ENCODE data around the gene ELP5.
A peak's percentile ranks its signal among the peaks of the same experiment; 100 is the strongest.

The ELP5 gene

DNA sequence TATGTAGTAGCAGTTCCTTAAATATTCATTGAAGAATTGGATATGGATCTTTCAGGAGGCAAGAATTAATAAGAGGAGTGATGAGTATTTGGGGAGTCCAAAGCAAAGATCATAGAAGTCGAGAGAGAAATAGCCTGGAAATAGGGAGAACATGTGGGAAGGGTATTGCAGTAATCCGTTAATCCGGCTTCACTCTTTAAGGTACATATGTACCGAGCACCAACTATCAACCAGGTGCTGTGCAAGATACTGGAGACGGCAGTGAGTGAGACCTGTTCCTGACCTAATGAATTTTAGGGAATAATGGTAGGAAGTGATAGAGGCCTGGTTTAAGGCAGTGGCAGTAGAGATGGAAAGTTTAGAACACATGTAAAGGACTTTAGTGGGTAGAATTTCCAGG is 1.1 kb downstream of the ELP5 start (continued):
- TF ChIP-seq, protein P1, sequence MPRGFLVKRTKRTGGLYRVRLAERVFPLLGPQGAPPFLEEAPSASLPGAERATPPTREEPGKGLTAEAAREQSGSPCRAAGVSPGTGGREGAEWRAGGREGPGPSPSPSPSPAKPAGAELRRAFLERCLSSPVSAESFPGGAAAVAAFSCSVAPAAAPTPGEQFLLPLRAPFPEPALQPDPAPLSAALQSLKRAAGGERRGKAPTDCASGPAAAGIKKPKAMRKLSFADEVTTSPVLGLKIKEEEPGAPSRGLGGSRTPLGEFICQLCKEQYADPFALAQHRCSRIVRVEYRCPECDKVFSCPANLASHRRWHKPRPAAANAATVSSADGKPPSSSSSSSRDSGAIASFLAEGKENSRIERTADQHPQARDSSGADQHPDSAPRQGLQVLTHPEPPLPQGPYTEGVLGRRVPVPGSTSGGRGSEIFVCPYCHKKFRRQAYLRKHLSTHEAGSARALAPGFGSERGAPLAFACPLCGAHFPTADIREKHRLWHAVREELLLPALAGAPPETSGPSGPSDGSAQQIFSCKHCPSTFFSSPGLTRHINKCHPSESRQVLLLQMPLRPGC (tag by site-specific recombination; IDR thresholded peaks at IDR 0.05): no peak
- no peak for TF ChIP-seq ZIC2 (tag by site-specific recombination; IDR thresholded peaks at IDR 0.05)

- TF ChIP-seq ZNF211 (tag by site-specific recombination; IDR thresholded peaks at IDR 0.05; ENCODE audit: low read depth) (no peak), ZNF555 (tag by site-specific recombination; conservative IDR thresholded peaks at IDR 0.05) (no peak), ZNF302 (tag by site-specific recombination; IDR thresholded peaks at IDR 0.05; ENCODE audit: low read depth) (no peak), GFI1B (tag by site-specific recombination; IDR thresholded peaks at IDR 0.05) (no peak), ZNF239 (tag by site-specific recombination; IDR thresholded peaks at IDR 0.05) (no peak)
- ChIA-PET CTCF (interaction anchor here (1.0 to 1.7 kb wide), 2 partner anchors 42 kb away, joined by 4 to 7 read pairs; no protein-coding TSS in a partner anchor), POLR2A (interaction anchor here (2.5 kb wide), 1 partner anchor 9 kb away, joined by 10 read pairs; no protein-coding TSS in a partner anchor)
- peaks cover 9% of the 10 kb centered on the region; the same call in 1 of the 2 replicates for H3K4me1 ChIP-seq (ENCODE audit: control insufficient read depth, insufficient read depth, low read length)
- H3K36me3 ChIP-seq (ENCODE audit: control insufficient read depth in 2 of 2, insufficient read depth in 1 of 2, low read length in 2 of 2): peaks cover 41 to 63% of the 10 kb centered on the region in 2 experiments
- no peak overlapping the region for H3K27ac ChIP-seq (ENCODE audit: extremely low read depth, low read depth, low read length)
- H3K4me3 ChIP-seq (ENCODE audit: low read depth, low read length): no peak overlapping the region
- H3K9me3 ChIP-seq (ENCODE audit: control insufficient read depth, insufficient read depth, low read depth, low read length): no peaks in the 10 kb centered on the region
Measured at GRCh38 chr17:7254511-7254910, 2.5 kb downstream of the ELP5 start.

DNA sequence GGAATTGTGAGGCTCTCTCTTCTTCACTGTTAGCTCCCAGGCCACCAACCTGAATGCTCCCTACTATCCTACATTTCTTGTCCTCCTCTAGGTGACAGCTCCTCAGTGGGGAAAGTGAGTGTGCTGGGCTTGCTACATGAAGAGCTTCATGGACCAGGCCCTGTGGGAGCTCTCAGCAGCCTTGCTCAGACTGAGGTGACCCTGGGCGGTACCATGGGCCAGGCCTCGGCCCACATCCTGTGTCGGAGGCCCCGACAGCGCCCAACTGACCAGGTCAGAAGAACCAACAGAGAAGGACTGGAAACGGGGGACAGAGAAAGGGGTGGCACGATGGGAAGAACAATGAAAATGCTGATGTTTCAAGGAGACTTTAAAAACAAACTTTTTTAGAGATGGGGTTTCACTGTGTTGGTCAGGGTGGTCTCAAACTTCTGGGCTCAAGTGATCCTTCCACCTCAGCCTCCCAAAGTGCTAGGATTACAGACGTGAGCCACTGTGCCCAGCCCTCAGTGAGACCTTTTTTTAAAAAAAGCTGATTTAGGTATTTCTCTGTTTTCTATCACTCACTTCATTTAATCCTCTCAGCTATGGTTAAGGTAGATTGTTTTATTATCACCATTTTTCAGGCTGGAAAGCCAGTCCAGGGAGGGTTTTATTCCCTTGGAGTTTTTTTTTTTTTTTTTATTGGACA is 4.9 kb downstream of the ELP5 start:
- TF ChIP-seq ZNF202 (tag by site-specific recombination; IDR thresholded peaks at IDR 0.05; ENCODE audit: borderline replicate concordance) (no peak), ZNF155 (tag by site-specific recombination; IDR thresholded peaks at IDR 0.05) (no peak), HOXD13 (CRISPR knock-in tag; IDR thresholded peaks at IDR 0.05; ENCODE audit: borderline replicate concordance) (no peak), ZNF530 (tag by site-specific recombination; IDR thresholded peaks at IDR 0.05; ENCODE audit: low read depth) (no peak)
- TF ChIP-seq, protein P1 (tag by site-specific recombination; IDR thresholded peaks at IDR 0.05): no peak
- H3K4me3 ChIP-seq (ENCODE audit: low read depth, low read length): no peak overlapping the region
- ChIA-PET CTCF (no interaction called here), POLR2A (interaction anchor here (0.6 to 1.7 kb wide), 6 partner anchors 9 to 41 kb away, joined by 3 to 7 read pairs (median 5); partner anchors contain the start of genes ACADVL, DLG4 and PHF23)
- H3K27ac ChIP-seq (ENCODE audit: extremely low read depth, low read depth, low read length): no peak overlapping the region
- no peaks in the 10 kb centered on the region for H3K9me3 ChIP-seq (ENCODE audit: control insufficient read depth, insufficient read depth, low read depth, low read length)
- peaks cover 41 to 74% of the 10 kb centered on the region in 2 experiments for H3K36me3 ChIP-seq (ENCODE audit: control insufficient read depth in 2 of 2, insufficient read depth in 1 of 2, low read length in 2 of 2)
- H3K4me1 ChIP-seq (ENCODE audit: control insufficient read depth, insufficient read depth, low read length): 0 out of 2 replicates have a peak, but pooled peaks cover 3% of the 10 kb centered on the region

- H3K4me3 ChIP-seq (ENCODE audit: low read depth, low read length): no peak overlapping the region
- peaks cover 10% of the 10 kb centered on the region for H3K4me1 ChIP-seq (ENCODE audit: control insufficient read depth, insufficient read depth, low read length)
- CTCF ChIA-PET: interaction anchor here (0.8 to 1.4 kb wide), 3 partner anchors 21 to 38 kb away, joined by 3 to 4 read pairs (median 4); no protein-coding TSS in a partner anchor
- no peaks in the 10 kb centered on the region for H3K9me3 ChIP-seq (ENCODE audit: control insufficient read depth, insufficient read depth, low read depth, low read length)
- 0 out of 2 replicates have a peak overlapping the region, but pooled peaks have one; percentile 32 for H3K27ac ChIP-seq (ENCODE audit: extremely low read depth, low read depth, low read length)
- POLR2A ChIA-PET: interaction anchor here (0.6 to 0.9 kb wide), 3 partner anchors 17 to 35 kb away, joined by 3 to 5 read pairs (median 4); partner anchors contain the start of gene SLC2A4
- peaks cover 36 to 66% of the 10 kb centered on the region in 2 experiments for H3K36me3 ChIP-seq (ENCODE audit: control insufficient read depth in 2 of 2, insufficient read depth in 1 of 2, low read length in 2 of 2)
- TF ChIP-seq KLF10 (tag by site-specific recombination; IDR thresholded peaks at IDR 0.05): peak; percentile 75
- no peak for TF ChIP-seq ZXDB (tag by site-specific recombination; IDR thresholded peaks at IDR 0.05)
- peak; percentile 82 for TF ChIP-seq ZNF660 (tag by site-specific recombination; IDR thresholded peaks at IDR 0.05)
- TF ChIP-seq KLF7 (tag by site-specific recombination; IDR thresholded peaks at IDR 0.05; ENCODE audit: borderline replicate concordance): peak; percentile 81
- peak; percentile 61 for TF ChIP-seq ZIC2 (tag by site-specific recombination; IDR thresholded peaks at IDR 0.05)
- peak; percentile 51; the same call in 1 of the 2 replicates for TF ChIP-seq ZBTB21 (tag by site-specific recombination; IDR thresholded peaks at IDR 0.05)
- no peak for TF ChIP-seq TSHZ1 (tag by site-specific recombination; IDR thresholded peaks at IDR 0.05; ENCODE audit: borderline replicate concordance)
- TF ChIP-seq EGR2 (tag by site-specific recombination; IDR thresholded peaks at IDR 0.05; ENCODE audit: low read depth): peak; percentile 67
- TF ChIP-seq KLF9 (tag by site-specific recombination; IDR thresholded peaks at IDR 0.05; ENCODE audit: low read depth): peak; percentile 61; the same call in 1 of the 2 replicates
- TF ChIP-seq ZNF514 (tag by site-specific recombination; IDR thresholded peaks at IDR 0.05): no peak
Measured at GRCh38 chr17:7258731-7259554, 6.9 kb downstream of the ELP5 start.
